ENCODE data around the gene DNAAF8. TPM values are rescaled to one million over a fixed set of nuclear protein-coding genes. Genes with fewer than 3 reads are reported as not detected.
"Not testable (repeated sequence)": the region's sequence is repeated elsewhere in the genome, so short reads cannot be mapped to it uniquely, and the experiment has no call there.

DNAAF8 gene
- total RNA-seq, 8 experiments from 2014 or later, result 0.96 to 9.4 (median 2.3) TPM

- no peak overlapping the region for H3K27ac ChIP-seq
- ATAC-seq (replicated peaks in 6 of 8), result no peak
- H3K4me1 ChIP-seq (replicated peaks in 1 of 2), result peaks cover 7 to 12% of the 10 kb centered on the region in 2 donors
- 54 to 100% (median 86%) methylated on average over 1 to 6 of the region's 7 CpGs; no CpG with 5 or more reads in 2 of the 10 experiments for WGBS, 10 experiments
- peak overlapping the region in 3 of 5 donors; percentile 35 to 44 (median 44) for H3K4me3 ChIP-seq
- in situ Hi-C loops (cut with MboI; ENCODE audit: low pct_unique_long_range_greater_than_20kb in 2 of 9, low sequenced_read_pairs in 9 of 9, unreplicated experiment in 9 of 9), result no loop called here
These were observed 34.9 kb downstream of the DNAAF8 start for GRCh38 chr16:4769306-4769638.

DNA sequence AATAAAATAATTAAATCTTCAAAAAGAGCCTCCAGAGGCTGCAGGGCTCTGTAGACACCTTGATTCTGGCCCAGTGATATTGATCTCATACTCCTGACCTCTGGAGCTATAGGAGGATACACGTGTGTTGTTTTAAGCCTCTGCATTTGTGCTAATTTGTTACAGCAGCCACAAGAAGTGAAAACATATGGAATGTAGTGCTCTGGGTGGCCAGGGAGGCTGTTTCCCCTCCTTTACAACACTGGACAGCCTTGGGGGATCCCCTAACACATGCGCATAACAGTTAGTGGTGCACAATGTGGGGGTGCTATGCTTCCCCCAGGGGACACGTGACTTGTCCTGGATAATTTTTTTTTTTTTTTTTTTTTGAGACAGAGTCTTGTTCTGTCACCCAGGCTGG is 37.3 kb downstream of the DNAAF8 start:
- Histone ChIP-seq H3K4me1 (replicated peaks in 1 of 2) (peaks cover 0 to 7% of the 10 kb centered on the region in 2 donors), H3K4me3 (no peak overlapping the region), H3K27ac (no peak overlapping the region)
- ATAC-seq (replicated peaks in 6 of 8), result peak in 1 of 8 experiments; percentile 9
- in situ Hi-C loops (cut with MboI; ENCODE audit: low pct_unique_long_range_greater_than_20kb in 2 of 9, low sequenced_read_pairs in 9 of 9, unreplicated experiment in 9 of 9), result no loop called here
- WGBS, 10 experiments, result 40 to 60% (median 44%) methylated on average over 1 to 2 of the region's 3 CpGs; no CpG with 5 or more reads in 7 of the 10 experiments

- H3K4me3 ChIP-seq, result no peak overlapping the region
- no peak for ATAC-seq (replicated peaks in 6 of 8)
- in situ Hi-C loops (cut with MboI; ENCODE audit: low pct_unique_long_range_greater_than_20kb in 2 of 9, low sequenced_read_pairs in 9 of 9, unreplicated experiment in 9 of 9), result no loop called here
- WGBS, 10 experiments, result 60 to 100% (median 90%) methylated on average over 1 to 4 of the region's 5 CpGs; no CpG with 5 or more reads in 4 of the 10 experiments
- H3K4me1 ChIP-seq (replicated peaks in 1 of 2), result peaks cover 0 to 5% of the 10 kb centered on the region in 2 donors
- H3K27ac ChIP-seq, result no peak overlapping the region
These were observed 38.0 kb downstream of the DNAAF8 start for GRCh38 chr16:4772351-4772750.

DNA sequence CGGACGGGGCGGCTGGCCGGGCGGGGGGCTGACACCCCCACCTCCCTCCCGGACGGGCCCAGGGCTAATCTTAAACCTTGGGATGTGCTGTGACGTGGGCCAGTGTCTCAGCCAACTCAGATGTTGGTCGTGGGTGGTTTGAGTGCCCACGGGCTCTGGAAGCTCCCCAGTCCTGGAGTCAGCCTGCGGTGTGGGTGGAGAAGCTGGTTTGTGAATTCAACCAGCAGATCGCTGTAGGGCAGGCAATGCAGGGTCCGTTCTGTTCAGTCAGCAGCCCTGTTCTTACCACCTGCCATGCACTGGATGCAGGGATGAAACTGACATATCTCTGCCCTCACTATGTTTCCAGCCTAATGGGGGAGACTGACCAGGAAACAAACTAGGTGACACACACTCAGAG is 40.7 kb downstream of the DNAAF8 start:
- 20 to 100% (median 90%) methylated on average over 1 to 2 of the region's 13 CpGs; no CpG with 5 or more reads in 5 of the 10 experiments for WGBS, 10 experiments
- in situ Hi-C loops (cut with MboI; ENCODE audit: low pct_unique_long_range_greater_than_20kb in 2 of 9, low sequenced_read_pairs in 9 of 9, unreplicated experiment in 9 of 9), result no loop called here
- no peaks in the 10 kb centered on the region for H3K4me1 ChIP-seq (replicated peaks in 1 of 2)
- no peak overlapping the region for H3K4me3 ChIP-seq
- no peak overlapping the region for H3K27ac ChIP-seq
- peak in 2 of 8 experiments; percentile 12 to 60 for ATAC-seq (replicated peaks in 6 of 8)

DNA sequence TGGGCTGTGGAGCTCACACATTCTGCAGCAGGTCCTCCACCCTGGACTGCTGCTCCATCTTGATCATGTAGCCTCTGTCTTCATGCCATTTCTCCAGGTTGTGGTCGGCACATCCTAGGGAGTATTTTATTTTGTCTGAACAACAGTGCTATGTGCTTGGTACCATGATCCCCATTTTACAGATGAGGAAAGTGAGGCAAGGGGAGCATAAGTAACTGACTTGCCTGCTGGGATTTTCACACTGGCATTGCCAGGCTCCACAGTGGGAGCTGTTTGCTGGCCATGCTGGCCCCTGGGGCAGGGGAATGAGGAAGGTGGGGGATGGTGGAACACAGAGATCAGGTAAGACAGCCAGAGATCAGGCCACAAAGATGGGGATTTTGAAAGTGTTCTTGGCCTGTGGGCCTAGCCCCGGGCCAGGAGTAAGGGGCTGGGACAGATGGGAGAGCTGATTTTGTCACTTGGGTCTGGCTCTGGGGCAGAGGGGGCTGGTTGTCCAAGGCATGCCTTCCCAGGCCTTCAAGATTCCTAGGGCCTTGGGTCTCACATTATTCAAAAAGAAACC is 41.9 kb downstream of the DNAAF8 start:
- Histone ChIP-seq H3K4me3 (no peak overlapping the region), H3K27ac (no peak overlapping the region), H3K4me1 (replicated peaks in 1 of 2) (no peaks in the 10 kb centered on the region)
- in situ Hi-C loops (cut with MboI; ENCODE audit: low pct_unique_long_range_greater_than_20kb in 2 of 9, low sequenced_read_pairs in 9 of 9, unreplicated experiment in 9 of 9), result no loop called here
- WGBS, 10 experiments, result 17 to 100% (median 83%) methylated on average over 1 of the region's 2 CpGs; no CpG with 5 or more reads in 5 of the 10 experiments
- ATAC-seq (replicated peaks in 6 of 8), result no peak

DNA sequence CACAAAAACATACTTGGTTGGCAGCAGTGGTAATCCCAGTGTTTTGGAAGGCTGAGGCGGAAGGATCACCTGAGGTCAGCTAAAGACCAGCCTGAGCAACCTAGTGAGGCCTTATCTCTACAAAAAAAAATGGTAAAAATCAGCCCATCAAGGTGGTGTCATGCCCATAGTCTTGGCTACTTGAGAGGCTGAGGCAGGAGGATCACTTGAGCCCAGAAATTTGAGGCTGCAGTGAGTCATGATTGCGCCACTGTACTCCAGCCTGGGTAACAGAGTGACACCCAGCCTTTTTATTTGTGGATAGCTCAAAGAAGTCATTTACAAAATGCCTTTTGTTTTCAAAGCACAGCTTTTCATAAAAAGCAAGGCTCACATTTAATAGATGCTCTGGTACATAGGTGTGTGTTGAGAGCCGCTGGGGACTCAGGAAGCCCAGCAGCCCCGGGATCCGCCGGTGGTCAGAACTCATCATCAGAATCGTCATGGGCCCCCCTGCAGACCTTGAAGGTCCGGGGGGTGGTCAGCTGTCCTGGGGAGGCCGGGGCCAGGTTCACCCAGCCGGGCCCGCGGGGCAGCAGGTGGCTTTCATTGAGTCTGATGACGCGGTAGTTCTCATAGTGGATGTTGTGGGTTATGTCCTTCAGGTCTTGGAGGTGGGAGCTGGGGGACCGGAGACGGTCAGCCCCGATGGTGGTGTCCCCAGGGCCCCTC is 43.2 kb downstream of the DNAAF8 start:
- in situ Hi-C loops (cut with MboI; ENCODE audit: low pct_unique_long_range_greater_than_20kb in 2 of 9, low sequenced_read_pairs in 9 of 9, unreplicated experiment in 9 of 9), result no loop called here
- 80 to 100% (median 98%) methylated on average over 1 to 16 of the region's 17 CpGs; no CpG with 5 or more reads in 4 of the 10 experiments for WGBS, 10 experiments

GRCh38 chr16:4778050-4778392 is 43.7 kb downstream of the DNAAF8 start:
- Histone ChIP-seq H3K4me1 (replicated peaks in 1 of 2) (no peaks in the 10 kb centered on the region), H3K4me3 (no peak overlapping the region), H3K27ac (no peak overlapping the region)
- in situ Hi-C loops (cut with MboI; ENCODE audit: low pct_unique_long_range_greater_than_20kb in 2 of 9, low sequenced_read_pairs in 9 of 9, unreplicated experiment in 9 of 9), result no loop called here
- 20 to 87% (median 82%) methylated on average over 1 to 4 of the region's 5 CpGs; no CpG with 5 or more reads in 3 of the 10 experiments for WGBS, 10 experiments
- no peak for ATAC-seq (replicated peaks in 6 of 8)

More for the DNA sequence above, 43.2 kb downstream of the DNAAF8 start:
- Histone ChIP-seq H3K4me3 (no peak overlapping the region), H3K4me1 (replicated peaks in 1 of 2) (no peaks in the 10 kb centered on the region), H3K27ac (no peak overlapping the region)
- ATAC-seq (replicated peaks in 6 of 8), result no peak

GRCh38 chr16:4780235-4780634 is 45.9 kb downstream of the DNAAF8 start:
- ATAC-seq (replicated peaks in 6 of 8), result no peak
- Histone ChIP-seq H3K4me1 (replicated peaks in 1 of 2) (no peaks in the 10 kb centered on the region), H3K4me3 (no peak overlapping the region), H3K27ac (no peak overlapping the region)
- in situ Hi-C loops (cut with MboI; ENCODE audit: low pct_unique_long_range_greater_than_20kb in 2 of 9, low sequenced_read_pairs in 9 of 9, unreplicated experiment in 9 of 9), result no loop called here
- 53 to 94% (median 77%) methylated on average over 2 to 3 of the region's 4 CpGs; no CpG with 5 or more reads in 5 of the 10 experiments for WGBS, 10 experiments

DNA sequence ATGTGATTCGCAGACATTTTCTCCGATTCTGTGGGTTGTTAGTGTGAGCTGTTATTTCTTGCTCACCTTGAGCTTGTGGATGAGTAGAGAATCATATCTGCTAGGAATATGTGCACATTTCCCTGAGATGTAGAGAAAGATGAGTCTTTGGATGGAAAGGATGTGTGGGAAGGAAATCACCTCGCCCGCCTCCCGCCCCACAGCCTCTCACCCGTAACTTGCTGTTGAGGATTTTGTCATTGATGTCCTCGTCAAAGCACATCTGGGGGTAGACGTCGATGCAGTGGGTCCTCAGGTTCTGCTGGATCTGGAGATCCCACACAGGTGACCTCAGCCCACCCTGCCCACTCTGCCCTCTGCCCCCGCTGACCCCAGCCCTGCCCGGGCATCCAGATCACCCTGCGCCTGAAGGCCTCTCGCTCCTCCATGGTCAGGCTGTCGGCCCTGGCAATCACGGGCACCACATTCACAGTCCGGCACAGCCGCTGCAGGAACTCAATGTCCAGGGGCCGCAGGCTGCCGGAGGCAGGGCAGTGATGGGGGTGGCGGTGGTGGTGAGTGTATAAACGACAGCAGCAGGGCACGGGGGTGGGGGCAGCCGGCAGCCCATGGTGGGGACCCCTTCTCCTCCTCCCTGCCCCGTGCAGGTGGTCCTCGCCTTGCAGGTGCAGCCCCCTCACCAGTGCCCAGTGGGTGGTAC is 49.1 kb downstream of the DNAAF8 start:
- no peak for ATAC-seq (replicated peaks in 6 of 8)
- Histone ChIP-seq H3K4me1 (replicated peaks in 1 of 2) (no peaks in the 10 kb centered on the region), H3K27ac (no peak overlapping the region), H3K4me3 (no peak overlapping the region)
- WGBS, 10 experiments, result 82 to 100% (median 87%) methylated on average over 1 to 6 of the region's 25 CpGs; no CpG with 5 or more reads in 5 of the 10 experiments
- in situ Hi-C loops (cut with MboI; ENCODE audit: low pct_unique_long_range_greater_than_20kb in 2 of 9, low sequenced_read_pairs in 9 of 9, unreplicated experiment in 9 of 9), result no loop called here

- Histone ChIP-seq H3K27ac (no peak overlapping the region), H3K4me1 (replicated peaks in 1 of 2) (no peaks in the 10 kb centered on the region), H3K4me3 (no peak overlapping the region)
- no peak for ATAC-seq (replicated peaks in 6 of 8)
- WGBS, 10 experiments, result 60 to 75% (median 67%) methylated on average over 1 to 12 of the region's 16 CpGs; no CpG with 5 or more reads in 5 of the 10 experiments
- in situ Hi-C loops (cut with MboI; ENCODE audit: low pct_unique_long_range_greater_than_20kb in 2 of 9, low sequenced_read_pairs in 9 of 9, unreplicated experiment in 9 of 9), result no loop called here
These were observed 49.6 kb downstream of the DNAAF8 start for GRCh38 chr16:4783951-4784336.

GRCh38 chr16:4784444-4784987 is 50.2 kb downstream of the DNAAF8 start:
- in situ Hi-C loops (cut with MboI; ENCODE audit: low pct_unique_long_range_greater_than_20kb in 2 of 9, low sequenced_read_pairs in 9 of 9, unreplicated experiment in 9 of 9), result not testable (repeated sequence)
- WGBS, 10 experiments, result 63 to 100% (median 87%) methylated on average over 1 to 9 of the region's 14 CpGs; no CpG with 5 or more reads in 1 of the 10 experiments

GRCh38 chr16:4785758-4786433 is 51.6 kb downstream of the DNAAF8 start:
- 90 to 100% (median 97%) methylated on average over 1 to 15 of the region's 23 CpGs; no CpG with 5 or more reads in 3 of the 10 experiments for WGBS, 10 experiments
- Histone ChIP-seq H3K4me1 (replicated peaks in 1 of 2) (no peaks in the 10 kb centered on the region), H3K4me3 (no peak overlapping the region), H3K27ac (no peak overlapping the region)
- in situ Hi-C loops (cut with MboI; ENCODE audit: low pct_unique_long_range_greater_than_20kb in 2 of 9, low sequenced_read_pairs in 9 of 9, unreplicated experiment in 9 of 9), result no loop called here
- no peak for ATAC-seq (replicated peaks in 6 of 8)

More at GRCh38 chr16:4784444-4784987, 50.2 kb downstream of the DNAAF8 start:
- not testable (repeated sequence) for ATAC-seq (replicated peaks in 6 of 8); H3K4me3 ChIP-seq; H3K27ac ChIP-seq; H3K4me1 ChIP-seq (replicated peaks in 1 of 2)
